ENCODE results near the gene PTPRU.
"Not testable (repeated sequence)": the region's sequence is repeated elsewhere in the genome, so short reads cannot be mapped to it uniquely, and the experiment has no call there.

PTPRU gene

DNA sequence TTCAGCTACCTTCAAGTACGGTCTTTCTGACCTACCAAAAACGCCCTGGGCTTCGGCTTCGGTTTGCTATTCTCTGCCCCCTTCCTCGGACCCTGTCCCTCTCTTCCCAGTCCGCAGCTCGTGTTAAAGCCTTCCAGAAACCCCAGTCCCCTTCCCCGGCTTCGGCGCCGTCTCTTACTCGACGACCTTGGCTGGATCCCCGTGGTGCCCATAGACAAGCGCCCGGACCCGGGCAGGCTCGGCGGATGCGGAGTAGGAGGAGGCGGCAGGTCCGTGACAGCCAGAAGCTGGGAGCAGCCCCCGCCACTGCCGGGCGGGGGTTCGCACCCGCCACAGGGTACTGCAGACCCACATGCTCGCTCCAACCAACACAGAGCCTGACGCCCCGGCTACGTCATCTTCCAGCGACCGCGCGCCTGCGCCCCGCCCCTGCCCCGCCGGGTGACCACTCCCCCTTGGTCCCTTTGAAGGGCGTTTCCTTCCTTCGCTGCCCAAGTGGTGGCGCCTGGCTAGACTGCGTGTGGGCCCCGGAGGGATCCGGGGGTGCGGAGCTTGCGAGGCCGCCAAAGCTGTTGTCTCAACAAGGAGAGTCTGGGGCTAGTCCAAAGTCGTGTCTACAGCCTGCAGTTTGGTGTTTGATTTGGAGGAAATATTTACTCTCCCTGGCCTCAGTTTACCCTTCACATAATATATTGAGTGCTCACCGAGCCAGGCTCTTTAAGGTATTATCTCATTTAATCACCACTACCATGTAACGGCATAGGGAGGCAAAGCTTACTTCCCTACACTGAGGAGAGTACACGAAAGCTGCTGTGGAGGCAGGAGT, 5.6 kb upstream of the PTPRU start, which contains the start of gene MECR:
TSS of gene MECR (minus strand) at position 382 of the 826 bp plus-strand sequence. CDS start at position 354, 28 bp downstream.
- TF ChIP-seq, protein P1, sequence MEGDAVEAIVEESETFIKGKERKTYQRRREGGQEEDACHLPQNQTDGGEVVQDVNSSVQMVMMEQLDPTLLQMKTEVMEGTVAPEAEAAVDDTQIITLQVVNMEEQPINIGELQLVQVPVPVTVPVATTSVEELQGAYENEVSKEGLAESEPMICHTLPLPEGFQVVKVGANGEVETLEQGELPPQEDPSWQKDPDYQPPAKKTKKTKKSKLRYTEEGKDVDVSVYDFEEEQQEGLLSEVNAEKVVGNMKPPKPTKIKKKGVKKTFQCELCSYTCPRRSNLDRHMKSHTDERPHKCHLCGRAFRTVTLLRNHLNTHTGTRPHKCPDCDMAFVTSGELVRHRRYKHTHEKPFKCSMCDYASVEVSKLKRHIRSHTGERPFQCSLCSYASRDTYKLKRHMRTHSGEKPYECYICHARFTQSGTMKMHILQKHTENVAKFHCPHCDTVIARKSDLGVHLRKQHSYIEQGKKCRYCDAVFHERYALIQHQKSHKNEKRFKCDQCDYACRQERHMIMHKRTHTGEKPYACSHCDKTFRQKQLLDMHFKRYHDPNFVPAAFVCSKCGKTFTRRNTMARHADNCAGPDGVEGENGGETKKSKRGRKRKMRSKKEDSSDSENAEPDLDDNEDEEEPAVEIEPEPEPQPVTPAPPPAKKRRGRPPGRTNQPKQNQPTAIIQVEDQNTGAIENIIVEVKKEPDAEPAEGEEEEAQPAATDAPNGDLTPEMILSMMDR (IDR thresholded peaks at IDR 0.05), result peak; percentile 51
- Histone ChIP-seq H3K9me3 (no peaks in the 10 kb centered on the region), H3K36me3 (no peaks in the 10 kb centered on the region), H3K27ac (peak within 1 kb of the TSS; percentile 33), H3K27me3 (peaks cover 18% of the 10 kb centered on the region), H3K4me3 (ENCODE audit: low read depth in 1 of 2, low read length in 1 of 2) (peak within 1 kb of the TSS; percentile 71 to 80), H3K4me1 (ENCODE audit: control insufficient read depth in 1 of 2, insufficient read depth in 1 of 2, low read depth in 1 of 2, low read length in 1 of 2) (peaks cover 20 to 25% of the 10 kb centered on the region in 2 experiments)

DNA sequence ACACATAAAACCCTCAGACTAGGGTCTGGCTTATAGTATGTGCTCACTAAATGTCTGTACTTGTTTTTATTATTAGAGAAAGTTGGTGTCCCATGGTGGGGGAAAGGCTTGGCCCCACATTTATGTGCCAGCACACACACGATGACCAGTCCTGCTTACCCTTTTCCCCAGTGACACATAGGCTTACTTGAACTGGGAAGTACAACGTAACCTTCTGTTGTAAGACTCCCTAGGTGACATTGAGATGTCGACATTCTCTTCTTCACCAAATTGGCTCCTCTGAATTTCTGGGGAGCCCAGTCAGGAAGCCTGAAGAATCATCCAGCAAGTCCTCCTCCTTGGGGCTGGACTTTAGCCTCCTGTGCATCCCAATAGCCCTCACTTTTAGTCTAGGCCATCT, 3.9 kb upstream of the PTPRU start:
- Histone ChIP-seq H3K4me3 (ENCODE audit: low read depth in 1 of 2, low read length in 1 of 2) (no peak overlapping the region), H3K36me3 (no peaks in the 10 kb centered on the region), H3K4me1 (ENCODE audit: control insufficient read depth in 1 of 2, insufficient read depth in 1 of 2, low read depth in 1 of 2, low read length in 1 of 2) (peaks cover 33 to 35% of the 10 kb centered on the region in 2 experiments), H3K27ac (no peak overlapping the region), H3K9me3 (no peaks in the 10 kb centered on the region), H3K27me3 (peaks cover 34% of the 10 kb centered on the region)
- TF ChIP-seq, protein P1 (IDR thresholded peaks at IDR 0.05), result no peak

DNA sequence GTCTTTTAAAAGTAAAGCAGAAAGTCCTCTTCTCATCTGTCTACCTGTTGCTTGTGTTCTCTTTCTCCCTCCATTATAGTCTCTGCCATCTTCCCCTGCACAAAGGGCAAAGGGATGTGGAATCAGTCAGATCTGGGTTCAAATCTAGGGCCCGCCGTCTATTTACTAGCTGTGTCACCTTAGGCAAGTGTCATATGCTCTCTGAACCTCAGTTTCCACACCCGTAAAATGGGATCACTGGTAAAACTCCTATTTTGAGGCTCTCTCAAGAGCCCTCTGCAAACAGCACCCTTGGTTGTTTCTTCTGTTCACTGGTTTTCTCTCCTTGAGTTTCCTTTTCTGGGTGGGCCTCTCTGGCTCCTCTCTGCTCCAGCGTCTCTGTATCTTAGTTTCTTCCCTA, 2.6 kb upstream of the PTPRU start:
- Histone ChIP-seq H3K4me1 (ENCODE audit: control insufficient read depth in 1 of 2, insufficient read depth in 1 of 2, low read depth in 1 of 2, low read length in 1 of 2) (peaks cover 42 to 44% of the 10 kb centered on the region in 2 experiments), H3K4me3 (ENCODE audit: low read depth in 1 of 2, low read length in 1 of 2) (no peak overlapping the region), H3K36me3 (no peaks in the 10 kb centered on the region), H3K9me3 (no peaks in the 10 kb centered on the region), H3K27ac (no peak overlapping the region), H3K27me3 (peaks cover 47% of the 10 kb centered on the region)
- TF ChIP-seq, protein P1 (IDR thresholded peaks at IDR 0.05), result no peak

DNA sequence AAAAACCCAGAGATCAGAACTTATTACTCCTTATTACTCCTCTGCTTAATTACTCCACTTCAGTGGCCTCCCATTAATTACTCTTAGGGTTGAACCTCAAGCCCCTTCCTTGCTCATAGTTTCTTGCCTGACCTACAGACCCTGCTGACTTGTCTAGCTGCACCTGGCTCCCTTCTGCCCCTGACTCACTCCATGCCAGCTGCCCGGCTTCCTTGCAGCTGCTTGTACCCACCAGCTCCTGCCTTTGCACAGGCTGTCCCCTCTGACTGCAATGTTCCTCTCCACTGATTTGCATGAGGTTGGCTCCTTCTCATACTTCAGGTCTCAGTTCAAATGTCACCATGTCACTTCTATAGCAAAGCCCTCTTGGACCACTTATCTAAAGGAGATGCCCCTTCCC, 1.9 kb upstream of the PTPRU start:
- Histone ChIP-seq H3K27me3 (peaks cover 54% of the 10 kb centered on the region), H3K4me3 (ENCODE audit: low read depth in 1 of 2, low read length in 1 of 2) (no peak overlapping the region), H3K27ac (no peak overlapping the region), H3K36me3 (no peaks in the 10 kb centered on the region), H3K4me1 (ENCODE audit: control insufficient read depth in 1 of 2, insufficient read depth in 1 of 2, low read depth in 1 of 2, low read length in 1 of 2) (peaks cover 42 to 44% of the 10 kb centered on the region in 2 experiments), H3K9me3 (no peaks in the 10 kb centered on the region)
- TF ChIP-seq, protein P1 (IDR thresholded peaks at IDR 0.05), result no peak

DNA sequence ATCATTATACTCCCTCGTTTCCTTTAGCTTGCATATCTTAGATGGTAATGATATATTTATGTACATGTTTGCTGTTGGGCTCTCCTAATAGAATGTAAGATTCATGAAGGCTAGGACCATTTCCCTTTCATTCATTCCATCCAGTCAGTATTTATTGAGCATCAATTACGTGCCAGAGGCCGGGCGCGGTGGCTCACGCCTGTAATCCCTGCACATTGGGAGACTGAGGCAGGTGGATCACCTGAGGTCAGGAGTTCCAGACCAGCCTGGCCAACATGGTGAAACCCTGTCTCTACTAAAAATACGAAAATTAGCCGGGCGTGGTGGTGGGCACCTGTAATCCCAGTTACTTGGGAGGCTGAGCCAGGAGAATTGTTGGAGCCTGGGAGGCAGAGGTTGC, 1.4 kb upstream of the PTPRU start:
- peaks cover 59% of the 10 kb centered on the region for H3K27me3 ChIP-seq
- not testable (repeated sequence) for H3K27ac ChIP-seq; H3K4me3 ChIP-seq (ENCODE audit: low read depth in 1 of 2, low read length in 1 of 2); H3K9me3 ChIP-seq; H3K36me3 ChIP-seq
- H3K4me1 ChIP-seq (ENCODE audit: control insufficient read depth in 1 of 2, insufficient read depth in 1 of 2, low read depth in 1 of 2, low read length in 1 of 2), result peaks cover 41 to 44% of the 10 kb centered on the region in 2 experiments

DNA sequence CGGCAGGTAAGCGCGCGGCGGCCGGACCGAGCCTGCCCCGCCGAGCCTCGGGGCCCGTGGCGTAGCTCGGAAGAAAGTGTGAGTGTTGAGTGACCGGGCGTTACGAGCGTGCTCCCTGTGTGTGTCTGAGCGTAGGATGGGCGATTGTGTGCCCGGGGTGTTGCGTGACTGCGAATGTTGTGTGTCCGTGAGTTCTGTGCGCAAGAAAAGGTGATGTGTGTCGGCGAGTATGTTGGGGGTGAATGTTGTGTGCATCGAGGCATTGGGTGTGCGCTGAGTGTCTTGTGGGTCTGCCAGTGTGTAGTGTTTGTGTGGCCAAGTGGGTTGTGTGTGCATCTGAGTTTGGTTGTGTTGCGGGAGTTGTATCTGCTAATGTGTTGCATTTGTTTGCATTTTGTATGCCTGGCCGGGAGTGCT, 398 bp downstream of the PTPRU start:
- Histone ChIP-seq H3K27ac (no peak overlapping the region), H3K4me1 (ENCODE audit: control insufficient read depth in 1 of 2, insufficient read depth in 1 of 2, low read depth in 1 of 2, low read length in 1 of 2) (peaks cover 27 to 32% of the 10 kb centered on the region in 2 experiments), H3K36me3 (no peaks in the 10 kb centered on the region), H3K27me3 (peaks cover 77% of the 10 kb centered on the region), H3K9me3 (no peaks in the 10 kb centered on the region), H3K4me3 (ENCODE audit: low read depth in 1 of 2, low read length in 1 of 2) (peak overlapping the region; percentile 52 to 61)
- TF ChIP-seq, protein P1 (IDR thresholded peaks at IDR 0.05), result no peak
